Measurements from ENCODE around the gene PEAR1. TPM values are rescaled to one million over a fixed set of nuclear protein-coding genes. Genes with fewer than 3 reads are reported as not detected.

PEAR1 gene
- total RNA-seq, 1 experiment from 2014 or later = 10.8 TPM

DNA sequence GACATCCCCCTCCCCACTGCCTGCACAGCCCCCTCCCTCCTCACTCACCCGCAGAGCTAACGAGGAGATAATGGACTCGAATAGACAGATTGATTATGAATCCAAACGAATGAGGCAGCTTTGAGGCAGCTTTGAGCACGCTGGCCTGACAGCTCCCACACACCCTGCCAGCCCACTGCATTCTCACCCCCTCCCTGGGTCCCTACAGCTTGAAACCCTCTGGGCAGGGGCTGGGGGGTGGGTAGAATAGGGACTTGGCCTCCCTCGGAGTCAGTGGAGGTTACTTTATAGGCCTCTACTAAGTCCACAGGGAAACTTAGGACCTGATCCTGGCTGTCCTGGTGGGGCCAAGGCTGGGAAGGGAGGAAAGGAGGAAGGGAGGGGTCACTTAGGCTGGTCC is 30.9 kb upstream of the PEAR1 start:
- Histone ChIP-seq H3K4me2 (ENCODE audit: low read length) (no peak overlapping the region), H4K20me1 (ENCODE audit: insufficient read depth) (no peaks in the 10 kb centered on the region), H2AFZ (ENCODE audit: low read depth, low read length, poor library complexity, severe bottlenecking) (no peak overlapping the region), H3K36me3 (ENCODE audit: control insufficient read depth in 1 of 2, insufficient read depth in 2 of 2, low read length in 2 of 2) (no peaks in the 10 kb centered on the region), H3K9me2 (ENCODE audit: insufficient read depth) (no peaks in the 10 kb centered on the region), H3K9ac (ENCODE audit: low read length) (no peak overlapping the region), H3K9me3 (ENCODE audit: control insufficient read depth in 1 of 2, insufficient read depth in 1 of 2, low read depth in 1 of 2, low read length in 2 of 2) (no peaks in the 10 kb centered on the region), H3K27ac (ENCODE audit: low read depth, low read length) (no peak overlapping the region), H3K4me1 (ENCODE audit: control insufficient read depth in 1 of 2, insufficient read depth in 2 of 2, low read length in 2 of 2) (peaks cover 4 to 17% of the 10 kb centered on the region in 2 experiments; a peak in 3 of 4 replicates), H3K4me3 (replicated peaks in 1 of 2; ENCODE audit: low read depth in 1 of 2, low read length in 2 of 2) (no peak overlapping the region), H3K27me3 (ENCODE audit: insufficient read depth, low read length) (peaks cover 3% of the 10 kb centered on the region; the same call in 1 of the 2 replicates), H3K79me2 (ENCODE audit: insufficient read depth, low read length) (no peaks in the 10 kb centered on the region)
- ChIA-PET RAD21 (ENCODE audit: low non-redundant PET in 1 of 2, low total read pairs in 2 of 2, uncharacterized antibody in 2 of 2, unreplicated experiment in 2 of 2) (no interaction called here), POLR2A (no interaction called here), CTCF (interaction anchor here (5.0 to 6.5 kb wide), 2 partner anchors 136 to 173 kb away, joined by 104 to 136 read pairs; partner anchors contain the start of genes ISG20L2 and METTL25B)
- ATAC-seq (no peak), DNase-seq (ENCODE audit: low read depth, low spot score) (no peak)
- intact Hi-C loops (cut with micrococcal nuclease) = no loop called here
- BruUV-seq (replicated peaks) = no TSS peak
- TF ChIP-seq, protein P1, sequence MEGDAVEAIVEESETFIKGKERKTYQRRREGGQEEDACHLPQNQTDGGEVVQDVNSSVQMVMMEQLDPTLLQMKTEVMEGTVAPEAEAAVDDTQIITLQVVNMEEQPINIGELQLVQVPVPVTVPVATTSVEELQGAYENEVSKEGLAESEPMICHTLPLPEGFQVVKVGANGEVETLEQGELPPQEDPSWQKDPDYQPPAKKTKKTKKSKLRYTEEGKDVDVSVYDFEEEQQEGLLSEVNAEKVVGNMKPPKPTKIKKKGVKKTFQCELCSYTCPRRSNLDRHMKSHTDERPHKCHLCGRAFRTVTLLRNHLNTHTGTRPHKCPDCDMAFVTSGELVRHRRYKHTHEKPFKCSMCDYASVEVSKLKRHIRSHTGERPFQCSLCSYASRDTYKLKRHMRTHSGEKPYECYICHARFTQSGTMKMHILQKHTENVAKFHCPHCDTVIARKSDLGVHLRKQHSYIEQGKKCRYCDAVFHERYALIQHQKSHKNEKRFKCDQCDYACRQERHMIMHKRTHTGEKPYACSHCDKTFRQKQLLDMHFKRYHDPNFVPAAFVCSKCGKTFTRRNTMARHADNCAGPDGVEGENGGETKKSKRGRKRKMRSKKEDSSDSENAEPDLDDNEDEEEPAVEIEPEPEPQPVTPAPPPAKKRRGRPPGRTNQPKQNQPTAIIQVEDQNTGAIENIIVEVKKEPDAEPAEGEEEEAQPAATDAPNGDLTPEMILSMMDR (IDR thresholded peaks at IDR 0.05 in 2 of 3, conservative IDR thresholded peaks at IDR 0.05 in 1 of 3; ENCODE audit: borderline replicate concordance in 1 of 3, insufficient read depth in 1 of 3, low read depth in 2 of 3, low read length in 2 of 3) = no peak
- TF ChIP-seq POLR2AphosphoS5 (IDR thresholded peaks at IDR 0.05; ENCODE audit: low read depth, low read length) = no peak
- TF ChIP-seq ZNF274 (IDR thresholded peaks at IDR 0.05; ENCODE audit: low read depth, low read length) = no peak
- no peak for TF ChIP-seq CEBPB (IDR thresholded peaks at IDR 0.05; ENCODE audit: low read depth)
- TF ChIP-seq CBX3 (IDR thresholded peaks at IDR 0.05; ENCODE audit: low read depth) = no peak
- no peak for TF ChIP-seq POLR2A (IDR thresholded peaks at IDR 0.05; ENCODE audit: borderline replicate concordance, extremely low read depth, insufficient read depth, insufficient read length)

DNA sequence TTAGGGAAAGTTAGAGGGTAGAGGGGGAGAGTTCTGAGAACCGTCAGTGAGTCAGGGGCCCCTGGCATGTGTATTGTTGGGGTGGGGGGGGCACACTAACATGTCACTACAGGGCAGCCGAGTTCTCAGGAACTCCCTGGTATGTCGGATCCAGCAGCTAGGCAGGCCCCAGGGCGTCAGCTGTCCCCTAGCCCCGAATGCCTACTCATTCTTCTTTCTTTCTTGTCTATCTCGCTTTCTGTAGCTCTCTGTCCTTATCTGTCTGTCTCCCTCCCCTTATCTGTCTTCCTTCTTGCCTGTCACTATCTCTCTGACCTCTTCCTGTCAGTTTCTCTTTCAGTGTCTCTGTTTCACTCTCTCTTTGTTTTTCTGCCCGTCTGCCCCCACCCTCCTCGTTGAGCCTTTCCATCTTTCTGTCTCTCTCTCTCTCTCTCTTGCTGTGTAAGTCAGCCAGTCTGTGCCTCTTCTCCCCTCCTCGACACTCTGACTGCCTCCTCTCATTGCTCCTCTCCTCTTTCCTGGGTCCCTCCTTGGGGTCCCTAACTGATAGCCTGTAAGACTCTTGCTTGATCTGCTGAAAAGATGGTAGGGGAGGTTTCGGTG is 30.4 kb upstream of the PEAR1 start:
- Histone ChIP-seq H2AFZ (ENCODE audit: low read depth, low read length, poor library complexity, severe bottlenecking) (no peak overlapping the region), H3K9me2 (ENCODE audit: insufficient read depth) (no peaks in the 10 kb centered on the region), H3K4me1 (ENCODE audit: control insufficient read depth in 1 of 2, insufficient read depth in 2 of 2, low read length in 2 of 2) (peaks cover 4 to 17% of the 10 kb centered on the region in 2 experiments; a peak in 3 of 4 replicates), H3K27ac (ENCODE audit: low read depth, low read length) (no peak overlapping the region), H3K9ac (ENCODE audit: low read length) (no peak overlapping the region), H3K79me2 (ENCODE audit: insufficient read depth, low read length) (no peaks in the 10 kb centered on the region), H4K20me1 (ENCODE audit: insufficient read depth) (no peaks in the 10 kb centered on the region), H3K4me2 (ENCODE audit: low read length) (no peak overlapping the region), H3K36me3 (ENCODE audit: control insufficient read depth in 1 of 2, insufficient read depth in 2 of 2, low read length in 2 of 2) (no peaks in the 10 kb centered on the region), H3K9me3 (ENCODE audit: control insufficient read depth in 1 of 2, insufficient read depth in 1 of 2, low read depth in 1 of 2, low read length in 2 of 2) (no peaks in the 10 kb centered on the region), H3K27me3 (ENCODE audit: insufficient read depth, low read length) (peaks cover 3% of the 10 kb centered on the region; the same call in 1 of the 2 replicates), H3K4me3 (replicated peaks in 1 of 2; ENCODE audit: low read depth in 1 of 2, low read length in 2 of 2) (no peak overlapping the region)
- RAD21 ChIA-PET (ENCODE audit: low non-redundant PET in 1 of 2, low total read pairs in 2 of 2, uncharacterized antibody in 2 of 2, unreplicated experiment in 2 of 2) = no interaction called here
- BruUV-seq (replicated peaks) = no TSS peak
- ATAC-seq = no peak
- POLR2A ChIA-PET = no interaction called here
- CTCF ChIA-PET = interaction anchor here (6.5 kb wide), 1 partner anchor 136 kb away, joined by 136 read pairs; the partner anchor contains the start of genes ISG20L2 and METTL25B
- no peak for DNase-seq (ENCODE audit: low read depth, low spot score)
- intact Hi-C loops (cut with micrococcal nuclease) = no loop called here
- TF ChIP-seq TCF7L2 (IDR thresholded peaks at IDR 0.05; ENCODE audit: borderline replicate concordance, extremely low read depth, insufficient read depth, insufficient read length) = no peak
- no peak for TF ChIP-seq EGR1 (IDR thresholded peaks at IDR 0.05; ENCODE audit: low read depth)
- no peak for TF ChIP-seq EZH2phosphoT487 (IDR thresholded peaks at IDR 0.05; ENCODE audit: borderline replicate concordance)
- TF ChIP-seq FOSL1 (IDR thresholded peaks at IDR 0.05; ENCODE audit: low read depth) = no peak
